HG03066 (cell line): ENCODE results near the gene EEF2.

ENCODE experiments used
- ATAC-seq: cut with Tn5 transposase; IDR thresholded peaks from one replicate; pipeline ENCODE4 v1.9.1; 2021; ENCODE audit warnings: low read depth; ENCODE audit not compliant: unreplicated experiment

Gene EEF2

DNA sequence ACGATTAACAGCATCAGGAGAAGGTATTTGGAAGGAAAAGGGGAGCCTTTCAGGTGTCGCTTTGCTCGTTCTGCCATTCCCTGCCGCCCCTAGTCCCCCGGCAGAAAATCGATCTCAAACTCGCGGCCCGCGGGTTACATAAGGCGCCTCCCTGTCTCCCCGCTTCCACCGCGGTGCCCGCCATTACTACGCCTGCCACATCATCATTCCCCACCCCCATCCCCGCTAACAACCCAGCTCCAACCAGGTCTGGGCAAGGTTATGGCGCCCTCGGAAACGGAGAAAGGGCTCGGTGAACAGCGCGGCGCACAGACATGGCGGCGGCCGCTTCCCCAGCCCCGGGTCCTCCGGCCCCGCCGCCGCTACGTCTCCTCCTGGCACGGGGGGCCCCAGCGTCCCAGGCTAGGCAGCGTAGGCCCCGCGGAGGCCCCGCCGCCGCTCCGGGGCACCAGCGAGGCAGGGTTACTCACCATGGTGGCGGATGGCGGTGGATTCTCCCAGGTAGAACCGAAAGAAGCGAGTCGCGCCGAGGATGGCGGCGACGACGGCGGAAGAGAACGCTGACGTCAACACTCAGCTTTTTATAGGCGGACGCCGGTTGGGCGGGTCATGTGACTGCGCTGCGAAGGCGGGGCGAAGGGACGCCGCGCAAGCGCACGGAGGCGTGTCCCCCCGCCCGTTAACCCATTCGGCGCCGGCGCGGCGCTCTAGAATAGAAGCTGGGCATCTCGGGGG, at the start of gene EEF2:
TSS of gene EEF2 (minus strand) at position 556 of the 735 bp plus-strand sequence. CDS start at position 473, 83 bp downstream.
- ATAC-seq, result no peak

DNA sequence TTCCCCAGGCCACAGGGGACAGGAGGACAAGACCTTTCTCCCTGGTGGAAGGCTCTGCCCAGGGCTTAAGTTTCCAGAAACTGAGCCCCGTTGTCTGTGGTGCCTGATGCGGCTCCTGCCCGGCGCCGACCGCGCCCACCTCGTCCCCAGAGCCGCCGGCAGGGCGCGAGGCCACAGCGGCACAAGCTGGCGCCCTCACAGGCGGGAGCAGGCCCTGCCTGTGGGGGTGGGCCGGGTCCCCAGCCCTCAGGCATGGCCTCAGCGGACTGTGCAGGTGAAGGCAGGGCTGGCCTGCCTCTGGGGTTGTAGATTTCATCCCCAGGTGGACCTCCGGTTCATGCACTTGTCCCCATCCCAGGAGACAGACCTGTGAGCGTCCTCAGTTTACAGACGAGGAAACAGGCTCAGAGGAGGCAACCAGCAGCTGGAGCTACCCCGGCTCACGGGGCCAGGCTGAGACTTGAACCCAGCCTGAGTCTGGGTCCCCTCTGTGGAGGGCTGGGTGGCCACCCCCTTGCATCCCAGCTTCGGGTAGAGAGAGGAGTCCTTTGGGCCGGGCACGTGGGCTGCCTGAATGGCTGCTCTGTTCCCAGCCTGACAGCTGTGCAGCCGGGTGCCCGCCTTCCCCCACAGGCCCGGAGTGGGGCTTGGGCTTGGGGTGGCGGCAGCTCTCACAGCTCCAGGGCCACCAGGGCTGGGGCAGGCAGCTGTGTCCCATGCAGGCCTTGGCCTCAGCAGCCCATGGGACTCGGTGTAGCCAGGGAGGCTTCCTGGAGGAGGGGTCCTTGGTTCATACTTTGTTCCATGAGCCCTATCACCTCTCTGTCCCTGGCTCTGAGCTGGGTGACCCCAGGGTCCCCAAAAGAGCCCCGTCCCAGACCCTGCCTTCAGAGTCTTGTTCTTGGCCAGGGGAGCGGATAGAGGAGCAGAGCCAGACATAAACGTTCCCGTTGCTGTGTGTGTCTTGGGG, 49.1 kb upstream of the EEF2 start:
- ATAC-seq, result no peak

GRCh38 chr19:4033028-4033956, 48.0 kb upstream of the EEF2 start:
- ATAC-seq, result no peak

DNA sequence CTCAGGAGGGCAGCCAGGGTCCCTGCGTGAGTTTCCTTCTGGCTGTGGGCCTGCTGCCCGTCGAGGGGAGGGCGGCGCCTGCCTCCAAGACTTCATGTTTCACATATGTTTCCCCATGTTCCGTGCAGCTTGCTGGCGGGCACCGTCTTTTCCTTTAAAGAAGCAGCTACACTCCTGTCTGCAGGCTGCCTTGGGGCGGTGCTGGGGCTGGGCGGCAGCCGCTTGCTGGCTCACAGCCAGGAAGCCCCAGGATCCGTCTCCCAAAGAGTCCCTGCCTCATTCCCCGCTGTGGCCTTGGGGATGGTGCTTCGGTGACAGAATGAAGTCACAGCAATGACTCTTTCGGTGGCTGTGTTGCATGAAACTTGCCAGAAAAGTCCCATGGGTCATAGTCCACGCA, 47.2 kb upstream of the EEF2 start:
- no peak for ATAC-seq

- no peak for ATAC-seq
Observed at GRCh38 chr19:4031420-4031819, 46.2 kb upstream of the EEF2 start.

- ATAC-seq, result no peak
Observed at GRCh38 chr19:4030981-4031380, 45.7 kb upstream of the EEF2 start.

- ATAC-seq, result no peak
Observed at GRCh38 chr19:4030552-4030951, 45.3 kb upstream of the EEF2 start.

GRCh38 chr19:4029247-4029614, 44.0 kb upstream of the EEF2 start:
- no peak for ATAC-seq

DNA sequence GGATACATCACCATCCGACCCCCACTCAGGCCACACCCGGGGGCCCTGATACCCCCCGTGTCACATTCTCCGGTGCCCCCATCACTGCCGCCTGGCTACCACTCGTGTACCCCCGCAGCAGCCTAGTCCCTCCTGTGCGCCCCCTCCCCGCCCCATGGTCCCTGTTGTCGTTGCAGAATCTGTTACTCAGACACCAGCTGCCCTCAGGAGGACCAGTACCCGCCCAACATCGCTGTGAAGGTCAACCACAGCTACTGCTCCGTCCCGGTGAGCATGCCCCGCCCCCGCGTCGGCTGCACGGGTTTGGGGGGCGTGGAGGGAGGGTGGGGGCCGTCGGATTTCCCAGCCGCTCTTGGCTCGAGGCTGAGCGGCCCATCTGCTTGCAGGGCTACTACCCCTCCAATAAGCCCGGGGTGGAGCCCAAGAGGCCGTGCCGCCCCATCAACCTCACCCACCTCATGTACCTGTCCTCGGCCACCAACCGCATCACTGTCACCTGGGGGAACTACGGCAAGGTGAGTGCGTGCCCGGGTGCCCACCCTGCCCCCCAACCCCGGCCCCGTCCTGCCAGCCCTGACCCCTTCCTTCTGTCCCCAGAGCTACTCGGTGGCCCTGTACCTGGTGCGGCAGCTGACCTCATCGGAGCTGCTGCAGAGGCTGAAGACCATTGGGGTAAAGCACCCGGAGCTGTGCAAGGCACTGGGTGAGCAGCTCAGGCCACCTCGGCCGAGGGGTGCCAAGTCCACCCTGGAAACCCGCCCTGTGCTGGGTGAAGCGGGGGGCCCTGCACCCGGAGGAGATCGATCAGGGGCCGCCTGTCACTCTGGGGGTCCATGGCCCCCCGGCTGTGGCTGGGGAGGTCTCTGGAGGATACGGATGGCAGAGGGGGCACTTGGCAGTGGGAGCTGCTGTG, 43.3 kb upstream of the EEF2 start:
- ATAC-seq, result no peak

DNA sequence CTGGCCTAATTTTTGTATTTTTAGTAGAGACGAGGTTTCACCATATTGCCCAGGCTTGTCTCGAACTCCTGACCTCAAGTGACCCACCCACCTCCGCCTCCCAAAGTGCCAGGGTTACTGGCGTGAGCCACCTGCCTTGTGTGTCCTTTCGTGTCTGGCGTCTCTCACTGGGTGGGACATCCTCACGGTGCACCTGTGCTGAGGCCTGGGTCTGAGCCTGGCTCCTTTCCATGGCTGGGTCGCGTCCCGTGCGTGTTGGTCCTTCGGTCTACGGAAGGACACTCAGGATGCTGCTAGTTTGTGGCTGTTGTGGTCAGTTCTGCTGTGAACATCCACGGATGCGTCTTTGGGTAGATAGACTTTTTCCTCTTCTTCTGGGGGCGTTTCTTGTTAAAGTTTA, 41.9 kb upstream of the EEF2 start:
- ATAC-seq, result no peak

- ATAC-seq, result no peak
Observed at GRCh38 chr19:4025317-4025716, 40.1 kb upstream of the EEF2 start.

- no peak for ATAC-seq
Observed at GRCh38 chr19:4023600-4024398, 38.5 kb upstream of the EEF2 start.

GRCh38 chr19:4019578-4019977, 34.3 kb upstream of the EEF2 start:
- ATAC-seq, result no peak

- no peak for ATAC-seq
Observed at GRCh38 chr19:4018775-4019504, 33.7 kb upstream of the EEF2 start.

DNA sequence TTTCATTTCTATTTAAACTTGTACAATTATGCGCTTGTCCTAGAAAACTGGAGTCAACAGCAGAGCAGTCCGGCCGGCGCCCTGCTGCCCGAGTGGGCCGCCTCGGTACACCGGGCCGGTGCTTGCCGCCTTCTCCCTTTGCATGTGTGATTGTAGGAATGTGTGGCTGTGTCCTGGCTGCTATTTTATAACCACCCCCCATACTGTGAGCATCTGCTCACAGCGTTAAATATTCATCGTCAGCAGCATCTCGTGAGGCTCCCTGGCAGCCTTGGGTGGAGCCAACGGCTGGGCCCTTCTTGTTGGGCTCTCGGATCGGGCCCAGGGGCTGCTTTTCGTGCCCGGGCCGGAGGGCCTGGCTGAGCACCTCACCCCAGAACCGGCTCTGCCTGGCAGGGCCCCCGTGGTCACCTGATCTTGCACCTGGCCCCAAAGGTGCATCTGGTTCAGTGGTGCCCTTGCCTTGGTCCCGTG, 32.9 kb upstream of the EEF2 start:
- no peak for ATAC-seq

DNA sequence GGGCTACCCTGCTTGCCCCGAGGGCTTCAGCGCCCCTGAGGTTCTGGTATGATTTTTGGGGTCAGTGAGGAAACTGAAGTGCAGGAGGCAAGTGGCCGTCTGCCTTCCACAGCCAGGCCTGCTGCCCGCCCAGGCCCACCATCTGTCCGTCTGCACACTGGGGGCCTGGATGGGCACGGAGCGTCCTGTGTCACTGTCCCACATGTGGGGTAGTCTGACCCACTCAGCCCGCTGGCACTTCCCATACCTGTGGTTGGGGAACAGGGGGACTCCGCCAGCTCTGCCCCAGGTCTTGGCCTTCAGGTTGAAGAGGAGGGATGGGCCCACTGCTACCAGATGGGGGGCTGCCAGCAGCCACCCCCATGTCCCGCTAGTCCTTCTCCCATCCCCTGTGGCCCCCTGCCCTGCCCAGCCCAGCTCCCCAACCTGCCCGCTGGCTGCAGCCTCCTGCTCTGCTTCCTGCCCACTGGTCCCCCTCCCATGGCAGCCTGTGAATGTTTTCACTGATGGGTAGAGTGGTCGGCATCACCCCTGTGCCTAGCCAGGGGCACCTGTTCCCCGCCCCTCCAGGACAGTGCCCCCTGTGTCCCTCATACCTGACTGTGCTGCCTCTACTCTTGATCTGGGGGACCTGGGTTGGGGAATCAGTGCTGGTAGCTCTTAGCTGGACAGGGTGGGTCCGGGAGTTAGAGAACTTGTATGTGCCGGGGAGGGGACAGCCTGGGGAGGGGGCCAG, 31.8 kb upstream of the EEF2 start:
- no peak for ATAC-seq

DNA sequence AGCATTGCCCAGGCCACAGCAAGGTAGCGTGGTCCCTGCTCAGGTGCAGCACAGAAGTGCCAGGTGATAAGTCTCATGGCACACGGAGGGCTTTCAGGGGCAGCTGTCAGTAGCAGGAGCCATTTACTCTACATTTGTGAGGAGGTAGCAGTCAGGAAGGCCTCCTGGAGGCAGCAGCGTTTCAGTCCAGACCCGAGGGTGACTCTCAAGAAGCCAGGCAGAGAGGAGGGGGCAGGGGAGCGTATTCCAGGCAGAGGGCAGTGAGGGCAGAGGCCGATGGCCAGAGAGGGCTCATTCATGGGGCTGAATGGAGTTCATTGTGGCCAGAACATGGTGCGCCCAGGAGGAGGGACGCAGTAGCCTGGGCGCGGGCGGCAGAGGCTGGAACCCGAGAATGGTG, 31.2 kb upstream of the EEF2 start:
- no peak for ATAC-seq
